Prostate gland (tissue), 2 donors: ENCODE measurements around the gene SLC66A3.

Source experiments
- POLR2A ChIP-seq: fragments of 450-650 bp; IDR thresholded peaks from one replicate; pipeline ENCODE4 v1.6.1; 2016; ENCODE audit warnings: antibody characterized with exemption, mild to moderate bottlenecking
- TF ChIP-seq, protein P1 (sequence below), 4 experiments: fragments of 200-600 bp in 2 of 4; fragments of 450-650 bp in 2 of 4; sonication (generic) in 2 of 4; IDR thresholded peaks; 1 replicate in 3 of 4; 2 replicates in 1 of 4; pipeline ENCODE4 v1.5.1; 2016 to 2019; ENCODE audit warnings: antibody characterized with exemption in 4 of 4, mild to moderate bottlenecking in 2 of 4, moderate library complexity in 2 of 4

DNA sequence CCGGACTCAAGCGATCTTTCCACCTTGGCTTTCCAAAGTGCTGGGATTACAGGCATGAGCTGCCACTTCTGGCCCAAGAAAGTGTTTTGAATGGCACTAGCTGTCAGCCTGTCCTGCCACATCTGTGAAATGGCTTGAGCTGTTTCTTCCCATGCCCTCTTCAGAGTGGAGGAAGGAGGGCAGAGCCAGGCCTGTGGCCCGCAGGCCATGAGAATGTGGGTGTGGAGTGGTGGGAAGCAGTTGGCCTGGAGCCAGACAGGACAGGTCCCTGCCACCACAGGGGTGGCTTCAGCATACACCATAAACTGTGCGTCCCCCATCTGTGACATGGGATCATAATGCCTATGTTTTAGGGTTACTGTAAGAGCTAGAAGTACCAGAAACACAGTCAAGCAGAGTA lies 6.5 kb downstream of the SLC66A3 start:
- TF ChIP-seq, protein P1, sequence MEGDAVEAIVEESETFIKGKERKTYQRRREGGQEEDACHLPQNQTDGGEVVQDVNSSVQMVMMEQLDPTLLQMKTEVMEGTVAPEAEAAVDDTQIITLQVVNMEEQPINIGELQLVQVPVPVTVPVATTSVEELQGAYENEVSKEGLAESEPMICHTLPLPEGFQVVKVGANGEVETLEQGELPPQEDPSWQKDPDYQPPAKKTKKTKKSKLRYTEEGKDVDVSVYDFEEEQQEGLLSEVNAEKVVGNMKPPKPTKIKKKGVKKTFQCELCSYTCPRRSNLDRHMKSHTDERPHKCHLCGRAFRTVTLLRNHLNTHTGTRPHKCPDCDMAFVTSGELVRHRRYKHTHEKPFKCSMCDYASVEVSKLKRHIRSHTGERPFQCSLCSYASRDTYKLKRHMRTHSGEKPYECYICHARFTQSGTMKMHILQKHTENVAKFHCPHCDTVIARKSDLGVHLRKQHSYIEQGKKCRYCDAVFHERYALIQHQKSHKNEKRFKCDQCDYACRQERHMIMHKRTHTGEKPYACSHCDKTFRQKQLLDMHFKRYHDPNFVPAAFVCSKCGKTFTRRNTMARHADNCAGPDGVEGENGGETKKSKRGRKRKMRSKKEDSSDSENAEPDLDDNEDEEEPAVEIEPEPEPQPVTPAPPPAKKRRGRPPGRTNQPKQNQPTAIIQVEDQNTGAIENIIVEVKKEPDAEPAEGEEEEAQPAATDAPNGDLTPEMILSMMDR (IDR thresholded peaks at IDR 0.05) = no peak
- no peak for TF ChIP-seq POLR2A
